A204.1 (cell line): ENCODE results near the gene GRAMD1B.
"Not testable (repeated sequence)": the region's sequence is repeated elsewhere in the genome, so short reads cannot be mapped to it uniquely, and the experiment has no call there.

ENCODE experiments used
- FAIRE-seq: peaks from 2 replicates; lab custom pipeline; 2012; peaks lifted over from hg19 to GRCh38; lab: Jason Lieb, UNC

The GRAMD1B gene

GRCh38 chr11:123572791-123573190, 142.7 kb downstream of the GRAMD1B start:
- FAIRE-seq: not testable (repeated sequence)

- no peak for FAIRE-seq
Observed at GRCh38 chr11:123573286-123573685, 143.2 kb downstream of the GRAMD1B start.

- FAIRE-seq: no peak
Observed at GRCh38 chr11:123575441-123575840, 145.4 kb downstream of the GRAMD1B start.

- FAIRE-seq: no peak
Observed at GRCh38 chr11:123576082-123576481, 146.0 kb downstream of the GRAMD1B start.

- FAIRE-seq: no peak
Observed at GRCh38 chr11:123576501-123576900, 146.4 kb downstream of the GRAMD1B start.

- no peak for FAIRE-seq
Observed at GRCh38 chr11:123577081-123577598, 147.1 kb downstream of the GRAMD1B start.

- FAIRE-seq: no peak
Observed at GRCh38 chr11:123578778-123579481, 148.9 kb downstream of the GRAMD1B start.

- no peak for FAIRE-seq
Observed at GRCh38 chr11:123579482-123579812, 149.4 kb downstream of the GRAMD1B start.

- FAIRE-seq: no peak
Observed at GRCh38 chr11:123580137-123580536, 150.1 kb downstream of the GRAMD1B start.

GRCh38 chr11:123580557-123581275, 150.6 kb downstream of the GRAMD1B start:
- FAIRE-seq: no peak

- FAIRE-seq: no peak
Observed at GRCh38 chr11:123581651-123582399, 151.8 kb downstream of the GRAMD1B start.

GRCh38 chr11:123582992-123583504, 153.0 kb downstream of the GRAMD1B start:
- no peak for FAIRE-seq

GRCh38 chr11:123584186-123584585, 154.1 kb downstream of the GRAMD1B start:
- FAIRE-seq: no peak

- no peak for FAIRE-seq
Observed at GRCh38 chr11:123584737-123585136, 154.7 kb downstream of the GRAMD1B start.

GRCh38 chr11:123585206-123585605, 155.1 kb downstream of the GRAMD1B start:
- no peak for FAIRE-seq

GRCh38 chr11:123585706-123586105, 155.6 kb downstream of the GRAMD1B start:
- FAIRE-seq: no peak

GRCh38 chr11:123586568-123586967, 156.5 kb downstream of the GRAMD1B start:
- FAIRE-seq: no peak

GRCh38 chr11:123587044-123587443, 157.0 kb downstream of the GRAMD1B start:
- FAIRE-seq: no peak

GRCh38 chr11:123587559-123587958, 157.5 kb downstream of the GRAMD1B start:
- FAIRE-seq: no peak

GRCh38 chr11:123588117-123588863, 158.2 kb downstream of the GRAMD1B start:
- FAIRE-seq: no peak

- no peak for FAIRE-seq
Observed at GRCh38 chr11:123588864-123589262, 158.8 kb downstream of the GRAMD1B start.

GRCh38 chr11:123590296-123590912, 160.3 kb downstream of the GRAMD1B start:
- no peak for FAIRE-seq
